HG02973 (cell line): ENCODE measurements around the gene TTLL12.

ENCODE experiments used
- ATAC-seq: cut with Tn5 transposase; IDR thresholded peaks from one replicate; pipeline ENCODE4 v1.9.1; 2021; ENCODE audit warnings: moderate library complexity; ENCODE audit not compliant: unreplicated experiment

The TTLL12 gene

DNA sequence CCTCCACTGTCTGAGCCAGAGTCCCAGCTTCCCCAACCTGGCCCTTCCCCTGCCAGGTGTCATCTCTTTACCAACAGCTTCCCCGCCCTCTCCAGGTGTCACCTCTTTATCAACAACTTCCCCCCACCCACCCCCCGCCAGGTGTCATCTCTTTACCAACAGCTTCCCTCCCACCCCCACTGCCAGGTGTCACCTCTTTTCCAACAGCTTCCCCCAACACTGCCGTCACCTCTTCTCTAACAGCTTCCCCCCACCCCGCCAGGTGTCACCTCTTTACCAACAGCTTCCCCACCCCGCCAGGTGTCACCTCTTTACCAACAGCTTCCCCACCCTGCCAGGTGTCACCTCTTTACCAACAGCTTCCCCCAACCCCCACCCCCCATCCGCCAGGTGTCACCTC lies 29.8 kb upstream of the TTLL12 start:
- ATAC-seq: no peak

GRCh38 chr22:43213962-43214361 lies 27.0 kb upstream of the TTLL12 start:
- ATAC-seq: no peak

- ATAC-seq: no peak
Observed at GRCh38 chr22:43213051-43213450, 26.1 kb upstream of the TTLL12 start.

DNA sequence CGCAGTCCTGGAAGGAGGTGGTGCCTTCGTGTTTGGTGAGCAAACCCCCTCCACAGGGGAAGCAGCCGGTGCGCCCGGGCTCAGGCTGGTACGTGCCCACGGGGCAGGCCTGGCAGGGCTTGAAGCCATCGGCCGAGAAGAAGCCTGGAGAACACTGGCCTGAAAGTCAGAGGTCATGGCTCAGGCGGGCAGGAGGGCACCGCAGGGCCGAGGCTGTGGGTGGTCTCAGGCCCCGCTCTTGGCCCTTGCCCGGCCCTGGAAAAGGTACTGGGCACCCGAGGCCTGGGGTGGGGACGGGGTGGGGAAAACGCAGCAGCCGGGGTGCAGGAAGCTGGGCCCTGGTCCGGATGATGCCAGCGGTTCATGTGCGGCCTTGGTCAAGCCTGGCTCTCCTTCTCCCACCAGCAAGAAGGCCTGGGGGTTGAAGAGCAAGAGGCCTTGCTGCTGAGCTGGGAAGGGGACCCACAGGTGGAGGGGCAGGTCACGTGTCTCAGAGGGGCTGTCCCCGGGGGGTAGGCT lies 25.6 kb upstream of the TTLL12 start:
- ATAC-seq: no peak

DNA sequence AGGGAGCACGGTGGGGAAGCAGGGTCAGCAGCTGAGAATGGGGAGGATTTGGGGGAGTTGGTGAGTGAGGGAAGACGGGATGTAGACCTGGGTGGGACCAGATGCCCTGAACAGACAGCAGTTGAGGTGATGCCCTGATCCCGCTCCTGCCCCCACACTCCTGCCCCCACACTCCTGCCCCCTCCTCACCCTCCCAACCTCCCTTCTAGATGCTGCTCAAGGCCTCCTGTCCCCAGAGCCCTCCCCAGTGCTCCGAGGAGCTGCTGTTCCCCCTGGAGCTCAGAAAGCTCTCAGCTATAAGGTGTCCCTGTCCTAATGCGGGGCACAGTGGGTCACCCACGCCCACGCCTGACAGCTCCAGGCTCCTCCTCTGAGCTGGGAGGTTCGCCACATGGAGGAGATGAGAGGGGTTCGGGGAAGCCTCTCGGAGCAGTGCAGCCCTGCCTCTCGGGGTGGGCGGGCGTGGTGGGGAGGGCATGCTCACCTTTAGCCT lies 25.1 kb upstream of the TTLL12 start:
- ATAC-seq: no peak

DNA sequence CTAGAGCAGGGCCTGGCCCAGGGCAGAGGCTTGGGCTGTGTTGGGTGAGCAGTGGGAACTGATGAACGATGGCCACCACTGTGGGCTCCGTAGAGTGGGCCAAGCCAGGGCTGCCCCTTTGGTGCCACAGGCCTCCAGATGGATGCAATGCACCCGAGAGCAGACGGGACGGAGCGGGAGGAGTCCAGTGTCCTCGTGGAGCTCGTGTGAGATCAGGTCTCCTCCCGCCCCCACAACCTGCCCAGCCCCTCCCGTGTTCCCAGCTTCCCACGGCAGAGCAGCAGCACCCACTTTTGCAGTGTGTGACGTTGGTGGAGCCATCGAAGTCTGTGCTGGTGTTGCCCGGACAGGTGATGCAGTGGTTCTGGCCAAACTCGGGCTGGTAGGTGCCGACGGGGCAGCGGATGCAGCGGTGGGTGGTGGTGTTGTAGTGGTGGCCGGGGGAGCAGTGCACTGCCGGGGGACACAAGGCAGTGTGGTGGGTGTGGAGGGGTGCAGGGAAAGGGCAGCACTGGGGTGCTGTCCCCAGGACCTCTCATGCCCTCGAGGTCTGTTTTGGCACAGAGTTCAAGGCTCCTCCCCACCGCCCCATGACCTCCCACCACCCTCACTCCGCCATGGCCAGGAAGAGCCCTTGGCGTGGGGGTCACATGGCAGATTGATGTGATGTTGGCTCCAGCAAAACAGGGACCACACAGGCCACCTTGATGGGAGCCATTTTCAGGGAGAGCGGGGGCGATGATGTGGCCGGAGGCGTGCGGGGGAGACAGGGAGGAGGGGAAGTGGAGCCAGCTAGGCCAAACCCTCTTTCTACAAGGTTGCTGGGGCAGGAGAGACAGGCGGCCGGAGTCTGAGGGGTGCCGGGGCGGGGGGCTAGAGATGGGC lies 23.9 kb upstream of the TTLL12 start:
- ATAC-seq: no peak

DNA sequence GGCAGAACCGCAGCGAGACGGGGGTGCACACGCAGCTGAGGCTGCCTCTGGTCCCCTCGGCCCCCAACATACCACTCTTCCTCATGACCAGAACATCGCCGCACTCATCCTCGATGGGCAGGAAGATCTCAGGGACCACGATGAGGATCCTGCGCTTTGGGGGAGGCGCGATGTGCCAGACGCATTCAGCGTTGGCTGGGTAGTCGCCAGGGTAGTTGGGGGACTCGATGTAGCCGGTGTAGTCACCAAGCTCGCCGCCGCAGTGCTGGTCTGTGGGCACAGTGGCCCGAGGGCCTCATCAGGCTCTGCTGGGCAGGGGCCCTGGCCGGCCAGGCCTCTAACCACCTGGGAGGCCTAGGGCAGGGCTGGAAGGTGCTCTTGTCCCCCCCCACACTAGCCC lies 23.0 kb upstream of the TTLL12 start:
- ATAC-seq: no peak

DNA sequence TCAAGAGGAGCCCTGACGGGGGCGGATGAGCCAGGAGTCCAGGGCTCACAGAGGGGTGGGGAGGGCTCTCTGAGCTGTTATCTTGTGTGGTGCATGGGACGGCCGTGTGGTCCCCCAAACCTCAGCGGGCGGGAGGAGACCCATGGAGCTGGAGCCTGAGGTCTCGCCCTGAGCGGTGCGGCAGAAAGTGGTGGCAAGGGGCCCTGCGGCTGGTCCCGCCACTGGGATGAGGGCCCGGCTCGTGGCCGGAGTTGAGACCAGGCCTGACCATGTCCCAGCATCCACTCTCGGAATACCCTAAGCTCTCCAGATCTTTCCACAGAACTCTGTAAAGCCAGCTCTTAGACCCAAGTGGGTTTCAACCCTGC lies 22.6 kb upstream of the TTLL12 start:
- no peak for ATAC-seq

DNA sequence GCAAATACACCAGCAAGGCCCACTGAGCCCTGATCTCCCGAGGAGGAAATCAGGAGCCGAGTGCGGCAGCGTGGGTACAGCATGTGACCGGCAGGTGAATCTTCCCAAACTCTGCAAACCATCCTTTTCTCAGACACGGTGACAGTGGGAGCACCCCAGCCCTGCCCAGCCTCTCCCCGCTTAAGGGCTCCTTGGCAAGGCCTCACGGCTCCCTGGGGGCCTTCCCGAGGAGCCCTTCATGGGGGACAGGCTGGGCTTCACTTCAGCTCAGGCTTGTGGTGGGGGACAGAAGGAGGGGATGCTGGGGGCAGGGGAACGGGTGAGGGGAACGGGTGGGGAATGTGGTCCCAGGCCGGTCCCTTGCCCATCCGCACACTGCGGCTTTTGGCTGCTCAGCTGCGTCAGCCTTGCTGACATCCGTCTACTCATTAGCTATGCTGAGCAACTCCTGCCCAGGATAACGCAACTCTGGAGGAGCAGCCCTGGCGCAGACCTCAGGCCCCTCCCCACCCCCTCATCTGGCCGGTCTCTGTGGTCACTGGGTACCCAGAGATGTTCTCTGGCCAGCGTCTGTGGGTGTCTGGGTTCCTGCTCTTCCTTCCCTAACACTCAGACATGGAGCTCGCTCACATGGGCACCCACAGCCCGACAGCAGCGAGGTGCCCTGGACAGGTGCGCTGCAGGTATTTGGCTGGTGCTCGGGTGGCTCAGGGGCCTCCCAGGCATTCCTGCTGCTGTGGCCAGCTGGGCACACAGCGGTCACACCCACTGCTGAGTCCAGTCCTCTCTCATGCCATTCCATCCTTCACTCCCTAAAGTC lies 22.0 kb upstream of the TTLL12 start:
- ATAC-seq: no peak

- no peak for ATAC-seq
Observed at GRCh38 chr22:43207849-43208702, 21.1 kb upstream of the TTLL12 start.

- no peak for ATAC-seq
Observed at GRCh38 chr22:43207386-43207785, 20.5 kb upstream of the TTLL12 start.

DNA sequence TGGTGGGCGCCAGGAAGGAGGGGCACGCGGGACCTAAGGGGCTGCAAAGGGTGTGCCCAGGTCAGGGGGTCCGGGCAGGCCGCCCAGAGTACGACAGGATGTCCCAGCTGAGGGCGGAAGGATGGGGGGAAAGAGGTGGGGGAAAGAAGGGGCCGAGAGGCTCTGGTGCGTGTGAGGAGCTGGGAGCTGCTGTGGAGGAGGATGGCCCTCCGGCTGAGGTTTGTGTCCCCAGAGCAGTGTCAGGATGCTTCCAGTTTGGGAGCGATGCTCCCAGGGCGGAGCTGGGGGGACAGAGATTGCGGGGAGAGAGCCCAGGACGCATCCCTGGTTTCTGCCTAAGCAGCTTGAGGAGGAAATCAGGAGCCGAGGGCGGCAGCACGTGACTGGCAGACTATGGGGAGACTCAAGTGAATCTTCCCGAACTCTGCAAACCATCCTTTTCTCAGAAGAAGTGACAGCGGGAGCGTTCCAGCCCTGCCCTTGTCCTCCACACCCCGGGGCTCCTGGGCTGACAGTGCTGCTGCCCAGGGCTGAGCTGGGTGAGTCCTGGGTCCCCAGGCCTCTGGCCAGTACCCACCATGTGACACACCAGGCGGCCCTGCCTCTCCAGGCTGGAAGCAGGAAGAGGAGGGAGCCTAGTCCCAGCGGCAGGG lies 19.7 kb upstream of the TTLL12 start:
- no peak for ATAC-seq

DNA sequence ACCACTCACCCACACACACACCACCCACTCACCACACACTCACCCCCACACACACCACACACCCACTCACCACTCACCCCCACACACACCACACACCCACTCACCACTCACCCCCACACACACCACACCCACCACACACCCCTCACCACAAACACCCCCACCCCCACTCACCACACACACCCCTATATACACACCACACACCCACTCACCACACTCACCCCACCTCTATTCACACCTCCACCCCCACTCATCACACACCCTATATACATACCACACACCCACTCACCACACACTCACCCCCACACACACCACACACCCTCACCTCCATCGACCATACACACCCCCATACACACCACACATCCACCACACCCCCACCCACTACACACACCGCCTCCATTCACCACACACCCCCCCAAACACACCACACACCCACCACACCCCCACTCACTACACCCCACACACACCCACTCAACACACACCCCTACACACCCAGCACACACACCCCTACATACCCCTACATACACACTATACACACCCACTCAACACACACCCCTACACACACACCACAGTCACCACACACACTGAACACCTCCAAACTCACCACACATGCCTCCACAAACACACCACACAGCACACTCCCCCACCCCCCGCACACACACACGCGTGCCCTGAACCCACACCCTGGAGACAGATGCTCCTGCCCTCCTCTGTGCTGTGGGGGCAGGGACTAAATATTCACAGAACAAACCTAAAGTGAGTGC lies 19.0 kb upstream of the TTLL12 start:
- ATAC-seq: no peak

- ATAC-seq: no peak
Observed at GRCh38 chr22:43205261-43205691, 18.3 kb upstream of the TTLL12 start.

GRCh38 chr22:43203471-43203981 lies 16.6 kb upstream of the TTLL12 start:
- no peak for ATAC-seq

DNA sequence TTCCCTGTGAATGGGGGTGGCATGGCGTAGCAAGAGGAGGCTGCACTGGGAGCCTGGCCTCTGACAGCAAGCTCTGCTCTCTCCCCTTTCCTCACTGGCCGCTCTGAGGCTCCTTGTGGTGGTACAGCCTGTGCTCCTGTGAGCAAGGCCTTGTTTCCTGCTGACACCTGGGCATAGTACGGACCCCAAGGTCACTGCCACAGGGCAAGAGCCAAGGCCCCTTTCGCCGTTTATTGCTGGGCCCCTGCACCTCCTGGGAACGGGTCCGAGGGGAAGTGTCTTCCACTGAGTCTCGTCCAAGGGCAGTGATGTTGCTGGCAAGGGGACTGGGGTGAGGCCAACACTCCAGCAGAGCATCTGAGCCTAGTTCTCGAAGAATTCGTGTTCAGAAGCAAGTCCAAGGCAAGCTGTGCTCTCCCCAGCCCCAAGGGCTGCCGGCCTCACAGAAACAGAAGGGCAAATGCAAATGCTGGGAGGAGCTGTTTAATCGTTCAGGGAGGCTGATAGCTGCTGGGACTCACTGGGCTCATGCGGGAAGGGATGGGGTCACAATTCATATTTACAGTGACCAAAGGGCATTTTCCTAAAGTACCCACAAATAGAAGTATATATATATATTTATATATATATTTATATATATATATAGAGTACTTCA lies 15.9 kb upstream of the TTLL12 start:
- no peak for ATAC-seq

DNA sequence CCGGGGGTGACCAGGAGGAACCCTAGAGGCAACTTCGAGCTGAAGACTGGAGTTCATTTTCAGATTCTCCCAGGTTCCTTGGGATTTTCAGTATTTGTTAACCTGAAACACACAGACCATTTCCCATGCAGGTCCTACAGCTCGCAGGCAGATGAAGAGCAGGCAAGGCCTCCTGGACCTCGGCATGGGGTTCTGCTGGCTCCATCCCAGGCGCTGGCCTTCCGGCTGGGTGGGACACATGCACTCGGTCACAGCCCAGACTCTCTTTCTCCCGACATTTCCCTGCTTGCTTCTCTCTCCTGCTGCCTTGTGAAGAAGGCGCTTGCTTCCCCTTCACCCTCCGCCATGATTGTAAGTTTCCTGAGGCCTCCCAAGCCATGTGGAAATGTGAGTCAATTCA lies 15.4 kb upstream of the TTLL12 start:
- no peak for ATAC-seq

GRCh38 chr22:43201486-43202219 lies 14.7 kb upstream of the TTLL12 start:
- no peak for ATAC-seq
